Hematopoietic multipotent progenitor cell treated with erythropoietin and hydrocortisone succinate and interleukin-3 and kit ligand, for 6 days (in vitro differentiated cells): ENCODE results near the gene ZDHHC22.

Source experiments
- DNase-seq: peaks from one replicate; pipeline ENCODE4 v3.0.0-alpha.2; 2015

ZDHHC22 gene

DNA sequence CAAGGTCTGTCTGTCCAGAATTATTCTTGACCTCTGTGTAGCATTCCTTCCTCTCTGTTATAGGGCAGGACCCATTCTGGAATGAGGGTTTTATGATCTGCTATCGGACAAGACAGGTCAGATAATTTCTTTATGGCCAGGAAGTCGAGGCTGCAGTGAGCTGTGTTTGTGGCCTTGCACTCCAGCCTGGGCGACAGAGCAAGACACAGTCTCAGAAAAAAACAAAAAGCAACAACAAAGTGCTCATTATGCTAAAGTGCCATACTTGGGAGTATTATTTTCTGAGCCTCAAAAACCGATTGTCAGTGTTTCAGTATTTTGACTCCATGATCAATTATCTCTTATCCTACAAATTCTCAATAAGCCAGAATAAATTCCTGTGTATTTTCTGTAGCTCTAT is 39.4 kb downstream of the ZDHHC22 start:
- DNase-seq = no peak

DNA sequence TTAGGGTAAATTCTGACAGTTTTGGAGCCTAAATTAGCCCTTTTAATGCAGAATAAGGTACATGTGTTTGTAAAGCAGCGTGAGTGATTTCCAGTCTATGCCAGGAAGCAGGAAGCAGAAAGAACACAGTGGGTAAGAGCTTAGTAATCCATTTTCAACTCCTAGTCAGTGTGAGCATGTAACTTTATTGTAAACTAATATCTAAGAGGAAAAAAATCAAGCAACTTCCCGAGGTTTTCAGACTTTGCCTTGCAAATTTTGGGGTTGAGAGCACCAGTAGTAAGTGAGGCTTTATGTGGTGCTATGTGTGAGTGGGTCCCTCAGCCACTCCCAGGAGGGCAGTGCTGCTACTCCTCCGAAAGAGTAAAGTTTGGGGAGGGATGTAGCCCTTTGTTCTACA is 40.6 kb downstream of the ZDHHC22 start:
- no peak for DNase-seq

DNA sequence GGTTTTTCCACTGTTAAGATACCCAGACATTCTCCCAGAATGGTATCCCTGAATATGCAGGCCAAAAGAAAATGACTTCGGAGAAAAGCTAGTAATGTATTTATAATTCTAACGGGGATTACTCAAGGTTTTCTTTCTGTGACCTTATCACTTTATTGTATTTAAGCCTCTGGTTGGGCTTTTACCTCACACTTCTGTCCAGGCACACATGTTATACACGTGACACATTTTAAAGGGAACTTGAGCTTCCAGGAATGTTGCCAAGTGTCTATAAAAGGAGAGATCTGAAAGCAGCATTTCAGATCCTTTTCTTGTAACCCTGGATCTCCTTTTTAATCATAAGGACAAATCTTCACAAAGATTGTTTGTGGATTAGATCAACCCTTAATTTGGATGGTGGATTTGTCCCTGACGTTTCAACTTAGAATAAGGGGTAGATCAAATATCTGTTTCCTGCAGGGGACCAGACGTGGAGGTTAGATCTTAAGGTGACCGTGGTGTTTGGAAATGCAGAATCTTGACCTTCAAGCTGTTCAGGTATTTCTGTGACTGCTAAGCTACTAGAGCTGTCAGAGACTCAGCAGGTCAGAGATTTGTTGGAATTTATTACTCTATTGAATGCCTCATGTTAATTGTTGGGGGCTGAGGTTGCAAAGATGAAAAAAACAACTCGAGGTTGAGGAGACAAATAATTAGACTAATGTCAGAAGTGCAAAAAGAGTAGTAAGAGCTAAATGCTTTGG is 42.0 kb downstream of the ZDHHC22 start:
- peak; percentile 78 for DNase-seq

DNA sequence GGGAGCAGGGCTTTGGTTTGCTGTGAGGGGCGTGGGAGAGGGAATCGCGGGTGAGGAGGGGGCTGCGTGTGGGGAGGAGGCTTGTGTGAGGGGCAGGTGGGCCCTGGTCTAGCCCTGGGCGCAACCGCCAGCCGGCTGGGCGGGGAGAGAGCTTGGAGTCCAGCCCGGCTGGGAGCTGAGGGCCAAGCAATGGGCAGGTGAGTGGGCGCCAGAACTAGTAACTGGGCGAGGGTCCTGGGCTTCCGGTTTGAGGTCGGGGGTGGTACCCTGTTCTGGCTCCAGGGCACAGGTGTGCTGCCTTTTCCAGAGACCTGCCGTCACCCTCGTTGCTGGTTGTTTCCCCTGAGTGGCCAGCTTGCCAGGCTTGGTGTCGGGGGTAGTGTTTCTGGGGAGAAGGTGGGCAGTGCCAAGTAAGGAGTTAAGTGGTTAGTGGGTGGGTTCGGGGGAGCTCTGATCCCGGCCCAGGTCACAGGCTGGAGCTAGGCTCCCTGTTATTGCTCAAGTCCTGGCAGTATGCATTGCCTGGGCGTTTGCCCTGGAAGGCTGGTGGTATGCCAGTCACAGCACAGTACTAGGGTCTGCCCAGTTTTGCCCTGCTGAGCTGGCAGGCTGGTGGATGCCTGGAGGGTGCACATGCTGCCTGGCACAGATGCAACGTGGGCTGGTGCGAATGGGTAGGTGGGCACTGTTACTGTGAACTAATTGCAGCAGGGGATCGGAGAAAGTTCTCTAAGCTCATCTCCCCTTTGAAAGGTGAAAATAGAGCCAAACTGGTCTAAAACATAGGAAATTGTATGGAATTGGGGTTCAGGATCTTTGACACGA is 42.9 kb downstream of the ZDHHC22 start:
- DNase-seq = peak; percentile 32

DNA sequence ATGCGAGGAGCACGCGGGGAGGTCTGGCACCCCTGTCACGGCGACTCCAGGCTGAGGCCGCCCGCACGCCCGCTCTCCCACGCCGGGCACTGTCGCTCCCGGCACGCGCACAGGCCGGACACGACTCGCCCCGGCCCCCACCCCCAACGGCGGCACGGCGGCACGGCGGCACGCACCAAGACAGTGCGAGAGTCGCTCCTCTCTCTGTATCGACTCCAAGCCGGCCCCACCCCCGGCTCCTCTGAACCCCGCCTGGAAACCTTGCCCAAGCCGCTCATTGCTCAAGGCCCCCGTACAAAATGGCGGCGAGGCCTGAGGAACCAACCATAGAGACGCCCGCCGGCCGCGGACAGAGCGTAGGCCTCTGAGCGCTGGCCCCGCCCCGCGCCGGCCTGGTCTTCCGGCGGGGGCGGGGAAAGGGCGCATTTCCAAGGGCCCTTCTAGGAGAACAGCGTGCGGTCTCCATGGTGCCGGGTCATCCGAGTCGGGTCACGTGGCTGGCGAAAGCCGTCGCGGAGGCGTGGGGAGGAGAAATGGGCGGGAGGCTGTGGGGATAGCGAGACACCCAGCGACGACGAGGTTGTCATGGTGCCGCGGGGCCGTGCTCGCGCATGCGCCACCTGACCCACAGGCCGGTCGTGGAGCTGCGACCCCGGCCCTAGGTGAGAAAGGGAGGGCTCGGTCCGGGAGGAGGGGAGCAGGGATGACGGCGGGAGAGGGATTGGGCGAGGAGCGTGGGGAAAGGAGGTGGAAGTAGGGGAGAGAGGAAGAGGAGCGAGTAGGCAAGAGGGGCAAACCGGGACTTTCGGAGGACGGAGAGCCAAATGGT is 43.7 kb downstream of the ZDHHC22 start, which contains the start of gene CIPC:
Gene CIPC, plus strand, starts transcription at position 559 of the 829 bp plus-strand sequence. CDS start 7,451 bp downstream, outside the sequence.
- peak; percentile 99 for DNase-seq

DNA sequence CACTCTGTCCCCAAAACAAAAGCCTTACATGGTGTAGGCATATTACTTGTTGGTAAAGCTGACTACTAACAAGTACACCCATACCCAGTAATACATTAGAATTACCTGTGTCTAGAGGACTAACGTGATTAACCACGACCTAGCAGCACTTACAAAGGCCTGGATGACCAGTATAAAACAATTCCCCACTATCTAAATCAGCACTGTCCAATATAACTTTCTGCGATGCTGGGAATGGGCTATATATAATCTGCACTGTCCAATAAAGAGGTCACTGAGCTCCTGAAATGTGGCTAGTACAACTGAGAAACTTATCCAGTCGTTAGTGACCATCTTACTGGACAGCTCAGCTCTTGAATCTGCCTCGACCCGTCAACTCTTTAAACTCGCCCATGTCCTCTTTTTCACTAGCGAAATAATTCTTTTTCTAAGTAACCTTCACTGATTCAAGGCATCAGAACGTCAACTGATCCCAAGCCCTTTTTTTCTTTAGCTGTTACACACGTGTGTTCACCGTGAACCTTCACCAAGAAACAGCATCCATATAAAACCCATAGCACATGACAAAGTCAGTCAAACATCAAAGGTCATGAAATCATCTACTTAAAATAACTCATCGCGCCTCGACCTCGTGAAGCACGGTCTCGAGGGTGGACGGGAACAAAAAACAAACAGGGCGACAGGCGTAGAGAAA is 44.4 kb downstream of the ZDHHC22 start:
- DNase-seq = peak; percentile 30

DNA sequence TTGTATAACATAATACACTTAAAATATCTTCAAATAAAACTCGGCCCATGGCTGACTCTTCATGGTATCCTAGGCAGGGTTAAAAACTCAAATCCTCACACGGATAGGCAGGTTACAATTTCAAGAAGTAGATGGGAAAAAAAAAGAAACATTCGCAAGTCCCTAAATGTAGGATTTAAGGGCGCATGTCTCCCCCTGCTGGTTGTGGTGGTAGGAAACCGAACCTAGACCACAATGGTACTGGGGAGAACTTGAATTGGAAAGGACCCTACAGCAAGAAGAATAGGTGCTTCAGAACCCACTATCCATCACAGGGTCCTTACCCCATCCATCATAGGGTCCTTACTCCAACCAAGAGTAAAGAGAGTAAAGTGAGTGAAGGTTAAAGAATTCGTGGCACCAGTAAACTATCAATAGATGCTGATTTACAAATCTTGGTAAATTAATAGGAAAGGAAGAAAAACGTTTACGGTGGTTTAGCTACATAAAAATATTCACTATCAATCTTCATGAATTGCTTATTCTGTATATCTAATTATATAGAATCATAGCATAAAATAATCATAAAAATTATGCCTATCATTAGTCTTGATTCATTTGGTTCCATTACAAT is 46.8 kb downstream of the ZDHHC22 start:
- DNase-seq = peak; percentile 94

DNA sequence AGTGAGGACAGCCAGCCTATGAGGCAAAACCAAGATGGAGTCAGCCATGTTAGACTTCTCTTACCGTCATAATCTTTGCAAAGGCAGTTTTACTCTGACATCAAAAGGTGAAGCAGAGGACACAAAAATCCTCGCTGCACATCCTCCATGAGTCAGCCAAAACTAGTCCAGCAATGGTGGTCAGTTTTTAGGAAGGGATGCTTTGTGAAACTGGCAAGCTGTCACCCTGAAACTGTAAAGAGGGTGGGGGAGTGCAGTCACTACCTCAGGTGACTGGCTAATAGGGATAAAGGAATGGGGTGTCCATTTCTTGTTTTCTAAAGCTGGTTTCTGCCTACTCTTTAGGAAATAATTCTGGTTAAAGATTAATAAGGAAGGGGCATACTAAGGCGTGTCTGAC is 48.9 kb downstream of the ZDHHC22 start:
- DNase-seq = no peak

DNA sequence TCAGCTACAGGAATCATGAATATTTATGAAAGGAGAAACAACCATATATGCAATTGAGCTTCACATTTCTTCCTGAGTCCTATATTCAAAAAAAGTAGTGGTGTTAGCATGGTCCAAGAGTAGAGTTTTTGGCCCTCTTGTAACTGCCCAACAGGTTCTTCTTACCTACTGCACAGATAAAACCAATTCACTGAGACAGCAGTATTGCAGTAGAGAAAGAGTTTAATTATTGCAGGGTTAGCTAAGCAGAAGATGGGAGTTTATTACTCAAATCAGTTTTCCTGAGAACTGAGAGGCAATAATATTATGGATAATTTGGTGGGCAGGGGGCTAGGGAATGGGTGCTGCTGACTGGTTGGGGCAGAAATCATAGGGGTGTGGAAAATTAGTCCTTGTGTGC is 50.1 kb downstream of the ZDHHC22 start:
- DNase-seq = no peak

DNA sequence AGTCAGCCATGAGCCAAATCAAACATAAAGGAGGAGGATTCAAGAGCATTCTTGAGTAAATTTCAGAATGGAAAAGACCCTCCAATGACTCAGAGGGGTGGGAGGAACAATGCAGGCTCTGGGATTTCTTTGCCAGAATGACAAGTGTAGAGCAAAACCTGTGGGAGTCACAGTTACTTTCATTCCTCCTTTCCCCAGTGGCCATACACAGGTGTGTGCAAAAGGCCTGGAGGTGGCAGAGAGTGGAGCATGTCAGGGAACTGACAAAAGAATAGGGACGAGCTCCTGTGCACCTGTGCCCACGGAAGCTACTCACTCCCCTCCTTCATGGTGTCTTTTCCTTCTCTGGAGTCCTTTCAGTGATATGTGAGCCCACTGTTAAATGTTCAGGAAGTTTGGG is 52.9 kb downstream of the ZDHHC22 start:
- no peak for DNase-seq

DNA sequence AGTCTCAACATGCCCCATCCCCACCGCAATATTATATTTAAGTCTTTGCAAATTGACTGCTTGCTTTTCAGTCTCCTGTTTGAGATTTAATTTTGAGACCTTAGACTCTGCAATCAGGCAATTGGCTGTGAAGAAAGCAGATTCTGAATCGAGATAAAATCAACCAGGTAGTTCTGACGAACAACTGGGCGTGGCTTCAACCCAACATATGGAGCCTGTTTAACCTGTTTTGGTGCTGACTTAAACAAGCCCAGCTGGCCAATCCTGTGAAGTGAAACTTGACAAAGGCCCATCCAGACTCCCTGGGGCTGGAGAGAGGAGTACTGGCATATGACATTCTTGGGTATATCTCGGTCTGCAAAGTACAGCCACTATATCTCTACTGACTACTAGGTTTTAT is 53.4 kb downstream of the ZDHHC22 start:
- DNase-seq = no peak

DNA sequence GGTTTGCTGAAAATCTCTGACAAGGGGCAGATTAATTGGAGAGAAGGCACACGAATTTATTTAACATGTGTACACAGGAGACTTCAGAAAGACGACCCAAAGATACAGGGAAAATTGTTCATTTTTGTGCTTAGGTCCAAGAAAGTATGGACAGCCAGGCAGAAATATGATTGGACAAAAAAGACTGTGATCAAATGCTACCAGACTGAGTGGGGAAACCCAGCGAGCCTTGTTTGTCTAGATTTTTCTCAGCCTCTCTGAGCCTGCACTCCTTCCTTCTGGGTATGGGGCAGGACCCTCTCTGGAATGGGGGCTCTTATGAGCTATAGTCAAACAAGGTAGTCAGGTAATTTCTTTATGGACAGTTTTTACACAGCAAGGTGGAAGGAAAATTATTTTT is 54.0 kb downstream of the ZDHHC22 start:
- DNase-seq = no peak

DNA sequence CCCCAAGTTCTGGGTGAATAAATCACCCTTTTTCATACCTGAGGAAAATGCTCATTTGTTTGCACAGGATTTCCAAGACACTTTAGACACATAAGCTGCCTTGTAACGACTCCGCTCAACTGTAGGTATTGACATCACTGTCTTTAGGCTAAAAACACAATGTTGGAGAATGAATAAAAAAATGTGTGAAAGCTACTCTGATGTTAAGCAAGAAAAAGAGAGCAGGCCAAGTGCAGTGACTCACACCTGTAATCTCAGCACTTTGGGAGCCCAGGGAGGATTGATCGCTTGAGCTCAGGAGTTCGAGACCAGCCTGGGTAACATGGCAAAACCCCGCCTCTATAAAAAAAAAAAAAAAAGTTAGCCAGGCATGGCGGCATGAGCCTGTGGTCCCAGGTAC is 54.6 kb downstream of the ZDHHC22 start:
- no peak for DNase-seq

DNA sequence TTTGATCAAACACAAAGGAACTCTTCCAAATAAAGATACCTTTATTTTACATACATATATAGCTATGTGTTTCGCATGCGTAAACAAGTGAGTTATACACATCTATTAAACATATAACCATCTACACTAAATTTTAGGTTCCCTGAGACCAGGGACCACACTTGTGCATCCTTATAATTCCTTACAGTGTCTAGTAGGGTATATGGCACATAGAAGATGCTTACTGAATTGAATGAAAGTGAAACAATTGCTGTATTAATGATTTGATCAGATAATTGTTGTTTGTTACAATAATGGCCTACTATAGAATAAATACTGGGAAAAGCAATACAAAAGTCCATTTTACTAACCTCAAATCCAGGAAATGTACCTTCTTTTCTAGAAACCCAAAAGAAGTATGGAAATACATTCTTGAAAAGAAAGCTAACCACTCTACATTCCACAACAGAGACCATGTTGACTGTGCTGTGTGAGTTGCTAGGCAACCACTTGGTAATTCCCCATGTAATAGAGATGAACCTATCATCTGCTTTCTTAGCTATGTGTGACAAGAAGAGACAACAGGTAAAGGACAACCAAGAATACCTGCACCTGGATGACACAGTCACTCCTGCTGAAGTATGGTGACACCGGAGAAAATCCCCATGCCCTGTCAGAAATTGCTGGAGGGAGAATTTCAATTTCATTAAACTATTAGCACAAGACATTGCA is 55.4 kb downstream of the ZDHHC22 start:
- no peak for DNase-seq

DNA sequence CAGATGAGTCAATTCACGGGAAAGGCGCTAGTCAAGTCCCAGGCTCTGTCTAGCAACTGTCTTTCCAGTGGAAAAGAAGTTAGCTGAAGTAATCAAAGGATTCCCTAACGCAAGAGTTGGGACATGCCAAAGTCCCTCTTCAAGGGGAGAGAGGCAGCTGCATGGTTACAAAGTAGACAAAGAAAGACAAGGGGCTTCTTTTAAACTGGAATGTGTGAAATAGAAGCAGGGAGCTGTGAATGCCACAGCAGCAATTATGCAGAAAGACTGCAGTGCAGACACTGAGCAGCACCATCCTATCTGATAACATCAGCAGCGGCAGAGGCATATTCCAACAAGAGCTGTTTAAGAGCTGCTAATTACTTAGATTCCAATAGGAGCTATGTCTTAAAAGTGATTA is 56.1 kb downstream of the ZDHHC22 start:
- no peak for DNase-seq

DNA sequence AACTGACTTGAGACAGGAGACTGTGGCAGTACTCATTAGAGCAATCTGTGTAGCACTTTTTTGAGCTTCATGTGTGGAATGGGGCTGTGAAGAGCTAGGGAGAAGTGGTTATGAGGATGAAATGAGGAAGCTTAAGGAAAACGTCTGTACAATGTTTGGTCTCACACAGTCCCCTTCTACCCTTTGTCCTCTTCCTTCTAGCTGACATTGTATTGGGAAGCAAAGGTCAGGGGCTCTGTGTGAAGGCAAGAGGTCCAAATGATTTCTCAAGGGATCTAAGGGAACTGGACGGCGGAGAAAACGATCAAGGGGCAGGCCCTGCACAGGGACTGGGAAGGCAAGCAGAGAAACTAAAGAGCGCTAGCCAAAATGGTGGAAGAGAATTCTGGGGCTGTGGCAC is 56.6 kb downstream of the ZDHHC22 start:
- DNase-seq = no peak

DNA sequence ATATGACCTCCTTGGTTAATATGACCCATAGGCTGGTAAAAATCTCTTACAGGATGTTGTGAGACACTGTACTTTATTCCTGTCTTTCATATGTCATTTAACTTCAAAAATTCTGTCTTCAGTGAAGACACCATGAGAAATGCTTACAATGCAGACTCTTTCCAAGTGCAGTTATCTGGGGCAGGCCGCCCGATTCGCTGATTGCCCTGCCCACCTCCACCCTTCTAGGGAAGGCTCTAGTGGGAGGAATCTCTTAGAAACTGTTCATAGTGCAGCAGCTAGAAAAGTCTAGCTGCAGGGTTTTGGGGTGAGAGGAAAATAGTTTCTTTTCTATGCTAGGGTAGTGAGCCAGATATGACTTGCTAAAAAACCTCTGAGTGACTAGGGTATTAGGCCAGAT is 58.5 kb downstream of the ZDHHC22 start:
- DNase-seq = peak; percentile 54

DNA sequence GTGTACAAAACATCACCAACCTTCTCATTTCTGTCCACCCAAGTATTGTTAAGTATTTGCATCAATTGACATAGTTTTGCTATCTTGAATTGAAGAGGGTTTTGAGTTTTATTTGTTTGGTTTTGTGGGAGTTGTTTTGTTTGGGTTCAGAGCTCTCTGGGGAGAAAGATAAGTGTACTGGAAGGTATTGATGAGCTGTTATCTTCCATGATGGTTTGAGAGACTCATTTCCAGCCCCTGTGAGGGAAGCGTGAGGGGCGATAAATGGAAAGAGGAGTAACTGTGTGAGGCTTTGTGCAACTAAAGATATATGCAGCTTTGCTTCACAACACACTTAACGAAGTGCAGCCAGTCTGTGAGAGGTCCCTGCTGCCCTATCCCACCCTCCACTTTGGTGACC is 59.2 kb downstream of the ZDHHC22 start:
- peak; percentile 45 for DNase-seq
